Body of pancreas (tissue), 4 donors: ENCODE measurements around the gene MAP3K20. TPM values are rescaled to one million over a fixed set of nuclear protein-coding genes. Genes with fewer than 3 reads are reported as not detected.

ENCODE experiments used
- ATAC-seq: fragments of 150-250 bp; one replicate; pipeline ENCODE4 v1.9.1; 2016
- DNase-seq, 4 donors: peaks; one replicate each; pipeline ENCODE4 v3.0.0-alpha.2; 2019
- H3K27ac ChIP-seq, 4 donors: fragments of 200-600 bp; sonication (generic); 1 replicate in 3 of 4; 2 replicates in 1 of 4; pipeline versions ENCODE4 v1.5.1 to v1.6.1; 2016 to 2019; ENCODE audit warnings: mild to moderate bottlenecking in 1 of 4, mixed read lengths in 1 of 4, moderate library complexity in 1 of 4
- H3K27me3 ChIP-seq, 2 donors: fragments of 200-600 bp; sonication (generic); one replicate each; pipeline ENCODE4 v1.6.0; 2016; ENCODE audit warnings: mild to moderate bottlenecking in 1 of 2
- H3K36me3 ChIP-seq, 2 donors: fragments of 200-600 bp; sonication (generic); replicated peaks in 1 of 2; 2 replicates each; pipeline ENCODE4 v1.5.1; 2016; ENCODE audit warnings: low read depth in 2 of 2; ENCODE audit not compliant: insufficient read depth in 1 of 2
- H3K4me1 ChIP-seq: fragments of 200-600 bp; sonication (generic); one replicate; pipeline ENCODE4 v1.6.0; 2016
- H3K4me3 ChIP-seq, 2 donors: fragments of 200-600 bp; sonication (generic); 1 replicate in 1 of 2; 2 replicates in 1 of 2; pipeline ENCODE4 v1.5.1; 2016 to 2019
- H3K9me3 ChIP-seq, 3 donors: fragments of 200-600 bp; sonication (generic); 1 replicate in 2 of 3; 2 replicates in 1 of 3; pipeline ENCODE4 v1.5.1; 2016
- POLR2A ChIP-seq, 3 donors: fragments of 450-650 bp; IDR thresholded peaks; one replicate each; pipeline ENCODE4 v1.6.1; 2016; ENCODE audit warnings: antibody characterized with exemption in 3 of 3, mild to moderate bottlenecking in 2 of 3
- WGBS, 2 donors: methylation state at CpG; one replicate each; pipeline ENCODE4 v1.1.5; 2017; 5-methylcytosine and 5-hydroxymethylcytosine counted together
- intact Hi-C: fragments of 100-400 bp; cut with DNase I; formaldehyde crosslinking; loops from one replicate; pipeline ENCODE4 v1.15.1; 2023
- total RNA-seq, 2 donors: library from RNA; depleted of rRNA; stranded (reverse); fragments of >200 nt; gene quantifications; one replicate each; pipeline ENCODE4 v1.1.0, GENCODE V29; 2016
- TF ChIP-seq, protein P1 (sequence below), 7 experiments: fragments of 450-650 bp in 4 of 7; fragments of 200-600 bp in 3 of 7; sonication (generic) in 3 of 7; IDR thresholded peaks; one replicate each; pipeline ENCODE4 v1.5.1; 2016 to 2019; ENCODE audit warnings: antibody characterized with exemption in 7 of 7

The MAP3K20 gene
- total RNA-seq, 2 donors from 2014 or later: 11.5 to 18.7 TPM

GRCh38 chr2:173028671-173029070, 47.0 kb upstream of the MAP3K20 start:
- TF ChIP-seq, protein P1, sequence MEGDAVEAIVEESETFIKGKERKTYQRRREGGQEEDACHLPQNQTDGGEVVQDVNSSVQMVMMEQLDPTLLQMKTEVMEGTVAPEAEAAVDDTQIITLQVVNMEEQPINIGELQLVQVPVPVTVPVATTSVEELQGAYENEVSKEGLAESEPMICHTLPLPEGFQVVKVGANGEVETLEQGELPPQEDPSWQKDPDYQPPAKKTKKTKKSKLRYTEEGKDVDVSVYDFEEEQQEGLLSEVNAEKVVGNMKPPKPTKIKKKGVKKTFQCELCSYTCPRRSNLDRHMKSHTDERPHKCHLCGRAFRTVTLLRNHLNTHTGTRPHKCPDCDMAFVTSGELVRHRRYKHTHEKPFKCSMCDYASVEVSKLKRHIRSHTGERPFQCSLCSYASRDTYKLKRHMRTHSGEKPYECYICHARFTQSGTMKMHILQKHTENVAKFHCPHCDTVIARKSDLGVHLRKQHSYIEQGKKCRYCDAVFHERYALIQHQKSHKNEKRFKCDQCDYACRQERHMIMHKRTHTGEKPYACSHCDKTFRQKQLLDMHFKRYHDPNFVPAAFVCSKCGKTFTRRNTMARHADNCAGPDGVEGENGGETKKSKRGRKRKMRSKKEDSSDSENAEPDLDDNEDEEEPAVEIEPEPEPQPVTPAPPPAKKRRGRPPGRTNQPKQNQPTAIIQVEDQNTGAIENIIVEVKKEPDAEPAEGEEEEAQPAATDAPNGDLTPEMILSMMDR (IDR thresholded peaks at IDR 0.05): no peak
- TF ChIP-seq POLR2A (IDR thresholded peaks at IDR 0.05): no peak
- 46 to 52% methylated on average over 5 of the region's 5 CpGs for WGBS, 2 donors

DNA sequence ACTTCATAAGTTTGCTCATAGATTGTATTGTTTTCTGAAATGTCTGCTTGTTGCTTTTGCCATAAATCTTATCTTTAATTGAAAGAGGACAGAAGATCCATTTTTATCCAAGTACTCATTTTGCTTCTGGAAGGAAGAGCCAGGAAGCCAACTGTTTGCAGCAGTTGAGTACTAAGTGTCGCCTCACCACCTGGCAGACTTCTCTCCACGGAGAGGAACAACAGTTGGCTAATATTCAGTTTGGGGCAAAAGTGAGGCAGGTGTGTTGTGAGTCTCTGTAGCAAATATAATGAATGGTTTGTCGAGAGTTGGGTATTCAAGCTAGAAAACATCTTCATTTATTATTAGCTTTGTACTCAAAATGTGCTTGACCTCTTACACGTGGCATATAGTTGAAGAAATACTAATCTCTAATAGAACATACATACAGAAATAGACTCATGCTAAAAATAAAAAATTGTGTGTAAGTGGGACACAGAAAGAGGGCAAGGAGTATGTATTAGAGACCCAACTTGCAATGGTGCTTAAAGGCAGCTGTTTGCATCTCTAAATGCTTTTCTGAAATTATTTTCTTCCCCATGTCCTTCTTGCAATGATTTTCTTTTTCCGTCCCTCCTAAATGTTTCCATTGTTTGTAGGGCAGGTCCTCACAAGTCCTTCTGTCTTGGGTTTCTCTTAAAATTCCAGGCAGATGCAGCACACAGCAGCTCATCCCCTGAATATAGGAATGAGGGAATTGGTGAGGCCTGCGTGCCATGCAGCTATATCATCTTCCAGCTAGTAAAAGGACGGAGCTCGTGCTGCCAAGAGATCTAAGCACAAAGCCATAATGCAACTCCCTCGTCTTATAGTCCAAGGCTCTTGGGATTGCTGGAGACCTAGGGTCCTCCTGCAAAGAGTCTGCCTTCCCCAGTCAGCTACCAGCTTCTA, 44.8 kb upstream of the MAP3K20 start:
- Histone ChIP-seq H3K9me3 (no peaks in the 10 kb centered on the region), H3K36me3 (no peaks in the 10 kb centered on the region), H3K4me1 (peaks cover 7% of the 10 kb centered on the region), H3K27ac (no peak overlapping the region), H3K4me3 (no peak overlapping the region), H3K27me3 (no peaks in the 10 kb centered on the region)
- TF ChIP-seq POLR2A (IDR thresholded peaks at IDR 0.05): no peak
- TF ChIP-seq, protein P1 (IDR thresholded peaks at IDR 0.05): no peak
- DNase-seq (no peak), ATAC-seq (no peak)
- WGBS, 2 donors: 83 to 85% methylated on average over 9 of the region's 9 CpGs
- intact Hi-C loops: loop anchor here (5.0 kb wide), 1 partner anchor 176 kb away; no protein-coding TSS in a partner anchor

More at GRCh38 chr2:173028671-173029070, 47.0 kb upstream of the MAP3K20 start:
- Histone ChIP-seq H3K4me1 (peaks cover 7% of the 10 kb centered on the region), H3K27me3 (no peaks in the 10 kb centered on the region), H3K27ac (no peak overlapping the region), H3K9me3 (no peaks in the 10 kb centered on the region), H3K4me3 (no peak overlapping the region), H3K36me3 (no peaks in the 10 kb centered on the region)
- no peak for DNase-seq
- intact Hi-C loops: no loop called here
- no peak for ATAC-seq

DNA sequence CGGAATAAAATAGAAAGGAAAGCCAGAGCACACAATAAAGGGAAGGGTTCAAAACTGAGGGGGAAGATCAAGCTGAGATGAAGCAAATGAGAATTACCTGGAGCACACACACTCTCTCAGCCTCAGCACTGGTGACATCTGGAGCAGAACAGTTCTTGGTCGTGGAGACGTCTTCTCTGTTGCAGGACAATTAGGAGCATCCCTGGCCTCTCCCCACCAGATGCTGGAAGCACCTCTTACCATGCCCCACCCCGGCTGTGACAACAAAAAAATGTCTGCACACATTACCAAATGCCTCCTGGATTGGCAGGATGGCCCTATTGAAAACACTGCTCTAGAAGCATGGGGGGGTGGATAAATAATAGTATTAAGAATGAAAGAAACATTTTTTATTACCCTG, 43.6 kb upstream of the MAP3K20 start:
- no peaks in the 10 kb centered on the region for H3K9me3 ChIP-seq
- peaks cover 17% of the 10 kb centered on the region for H3K4me1 ChIP-seq
- 75 to 84% methylated on average over 4 of the region's 4 CpGs for WGBS, 2 donors
- no peak overlapping the region for H3K27ac ChIP-seq
- ATAC-seq: no peak
- no peaks in the 10 kb centered on the region for H3K36me3 ChIP-seq
- TF ChIP-seq, protein P1 (IDR thresholded peaks at IDR 0.05): no peak
- no peak for TF ChIP-seq POLR2A (IDR thresholded peaks at IDR 0.05)
- DNase-seq: no peak
- no peak overlapping the region for H3K4me3 ChIP-seq
- intact Hi-C loops: loop anchor here (5.0 kb wide), 1 partner anchor 175 kb away; no protein-coding TSS in a partner anchor
- H3K27me3 ChIP-seq: no peaks in the 10 kb centered on the region

GRCh38 chr2:173033084-173033483, 42.6 kb upstream of the MAP3K20 start:
- 94 to 98% methylated on average over 3 of the region's 3 CpGs for WGBS, 2 donors
- Histone ChIP-seq H3K4me1 (peaks cover 21% of the 10 kb centered on the region), H3K27ac (no peak overlapping the region), H3K36me3 (no peaks in the 10 kb centered on the region), H3K9me3 (no peaks in the 10 kb centered on the region), H3K27me3 (no peaks in the 10 kb centered on the region), H3K4me3 (no peak overlapping the region)
- no peak for TF ChIP-seq POLR2A (IDR thresholded peaks at IDR 0.05)
- TF ChIP-seq, protein P1 (IDR thresholded peaks at IDR 0.05): no peak
- no peak for DNase-seq
- ATAC-seq: no peak
- intact Hi-C loops: loop anchor here (5.0 kb wide), 1 partner anchor 174 kb away; no protein-coding TSS in a partner anchor
